Subcutaneous adipose tissue (tissue), 4 donors: ENCODE measurements around the gene FAM118B. TPM values are rescaled to one million over a fixed set of nuclear protein-coding genes. Genes with fewer than 3 reads are reported as not detected.

Source experiments
- CTCF ChIP-seq: fragments of 450-650 bp; IDR thresholded peaks from one replicate; pipeline ENCODE4 v1.5.1; 2016; ENCODE audit warnings: low read depth, mild to moderate bottlenecking, control low read depth, antibody characterized with exemption, moderate library complexity
- total RNA-seq, 4 donors: library from RNA; depleted of rRNA; stranded (reverse); fragments of >200 nt; gene quantifications; one replicate each; pipeline ENCODE4 v1.1.0, GENCODE V29; 2016

The FAM118B gene
- total RNA-seq, 4 donors from 2014 or later, result 9.6 to 21.7 (median 16.6) TPM

GRCh38 chr11:126176853-126177470, 34.6 kb upstream of the FAM118B start:
- no peak for TF ChIP-seq CTCF

- TF ChIP-seq CTCF, result no peak
Observed at GRCh38 chr11:126181939-126182730, 29.4 kb upstream of the FAM118B start.

- TF ChIP-seq CTCF, result no peak
Observed at GRCh38 chr11:126182787-126183445, 28.7 kb upstream of the FAM118B start.

GRCh38 chr11:126185259-126186024, 26.1 kb upstream of the FAM118B start:
- no peak for TF ChIP-seq CTCF

- no peak for TF ChIP-seq CTCF
Observed at GRCh38 chr11:126186025-126186698, 25.4 kb upstream of the FAM118B start.

GRCh38 chr11:126186708-126187529, 24.7 kb upstream of the FAM118B start:
- TF ChIP-seq CTCF, result no peak
